ENCODE data around the gene ATP6V1B1. TPM values are rescaled to one million over a fixed set of nuclear protein-coding genes. Genes with fewer than 3 reads are reported as not detected.

The ATP6V1B1 gene
- total RNA-seq, 1 donor from 2014 or later = not detected

DNA sequence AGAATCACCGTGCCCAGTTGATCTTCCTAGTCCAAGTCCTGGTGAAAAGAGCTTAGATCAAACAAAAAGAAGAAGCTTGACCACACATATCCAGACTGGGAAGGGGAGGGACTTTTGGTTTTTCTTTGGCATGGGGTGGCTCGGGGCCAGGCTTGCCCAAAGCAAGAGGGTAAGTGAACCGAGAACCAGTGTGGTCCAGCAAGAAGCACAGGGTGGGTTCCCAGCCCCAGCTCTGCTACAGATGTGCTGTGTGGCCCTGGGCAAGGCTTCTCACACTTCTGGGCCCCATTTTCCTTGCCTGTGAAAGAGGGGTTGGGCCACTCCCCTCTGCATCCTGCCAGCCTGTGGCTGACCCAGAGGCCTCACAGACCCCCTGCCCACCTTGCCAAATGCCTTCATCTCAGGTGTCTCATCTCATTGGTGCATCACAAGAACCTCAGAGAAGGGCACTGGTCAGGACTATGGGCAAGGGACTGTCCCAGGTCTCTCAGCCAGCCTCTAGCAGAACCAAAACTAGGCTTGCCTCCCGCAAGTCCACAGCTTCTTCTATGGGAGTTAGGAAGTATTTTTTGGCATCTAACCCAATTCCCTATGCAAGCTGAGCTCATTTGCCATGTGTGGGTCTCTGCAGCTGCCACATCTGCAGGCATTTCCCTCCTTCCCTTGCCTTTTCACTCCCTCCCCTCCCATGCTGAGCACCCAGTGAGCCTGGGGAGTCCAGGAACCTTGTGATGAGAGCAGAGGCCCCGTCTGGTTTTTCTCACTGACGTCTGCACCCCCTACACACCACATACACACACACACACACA lies 6.9 kb downstream of the ATP6V1B1 start:
- Histone ChIP-seq H3K36me3 (no peaks in the 10 kb centered on the region), H3K27me3 (no peaks in the 10 kb centered on the region), H3K9me3 (no peaks in the 10 kb centered on the region), H3K27ac (no peak overlapping the region), H3K4me1 (peaks cover 2% of the 10 kb centered on the region), H3K4me3 (no peak overlapping the region)
- TF ChIP-seq POLR2AphosphoS5 (IDR thresholded peaks at IDR 0.05; ENCODE audit: insufficient read depth in 1 of 2, low read depth in 1 of 2) (no peak), POLR2A (IDR thresholded peaks at IDR 0.05) (no peak)
- TF ChIP-seq, protein P1, sequence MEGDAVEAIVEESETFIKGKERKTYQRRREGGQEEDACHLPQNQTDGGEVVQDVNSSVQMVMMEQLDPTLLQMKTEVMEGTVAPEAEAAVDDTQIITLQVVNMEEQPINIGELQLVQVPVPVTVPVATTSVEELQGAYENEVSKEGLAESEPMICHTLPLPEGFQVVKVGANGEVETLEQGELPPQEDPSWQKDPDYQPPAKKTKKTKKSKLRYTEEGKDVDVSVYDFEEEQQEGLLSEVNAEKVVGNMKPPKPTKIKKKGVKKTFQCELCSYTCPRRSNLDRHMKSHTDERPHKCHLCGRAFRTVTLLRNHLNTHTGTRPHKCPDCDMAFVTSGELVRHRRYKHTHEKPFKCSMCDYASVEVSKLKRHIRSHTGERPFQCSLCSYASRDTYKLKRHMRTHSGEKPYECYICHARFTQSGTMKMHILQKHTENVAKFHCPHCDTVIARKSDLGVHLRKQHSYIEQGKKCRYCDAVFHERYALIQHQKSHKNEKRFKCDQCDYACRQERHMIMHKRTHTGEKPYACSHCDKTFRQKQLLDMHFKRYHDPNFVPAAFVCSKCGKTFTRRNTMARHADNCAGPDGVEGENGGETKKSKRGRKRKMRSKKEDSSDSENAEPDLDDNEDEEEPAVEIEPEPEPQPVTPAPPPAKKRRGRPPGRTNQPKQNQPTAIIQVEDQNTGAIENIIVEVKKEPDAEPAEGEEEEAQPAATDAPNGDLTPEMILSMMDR (IDR thresholded peaks at IDR 0.05) = no peak
- no peak for DNase-seq (ENCODE audit: extremely low spot score in 2 of 2)
- intact Hi-C loops (cut with DNase I) = loop anchor here (10.0 kb wide), 1 partner anchor 78 kb away; no protein-coding TSS in a partner anchor

DNA sequence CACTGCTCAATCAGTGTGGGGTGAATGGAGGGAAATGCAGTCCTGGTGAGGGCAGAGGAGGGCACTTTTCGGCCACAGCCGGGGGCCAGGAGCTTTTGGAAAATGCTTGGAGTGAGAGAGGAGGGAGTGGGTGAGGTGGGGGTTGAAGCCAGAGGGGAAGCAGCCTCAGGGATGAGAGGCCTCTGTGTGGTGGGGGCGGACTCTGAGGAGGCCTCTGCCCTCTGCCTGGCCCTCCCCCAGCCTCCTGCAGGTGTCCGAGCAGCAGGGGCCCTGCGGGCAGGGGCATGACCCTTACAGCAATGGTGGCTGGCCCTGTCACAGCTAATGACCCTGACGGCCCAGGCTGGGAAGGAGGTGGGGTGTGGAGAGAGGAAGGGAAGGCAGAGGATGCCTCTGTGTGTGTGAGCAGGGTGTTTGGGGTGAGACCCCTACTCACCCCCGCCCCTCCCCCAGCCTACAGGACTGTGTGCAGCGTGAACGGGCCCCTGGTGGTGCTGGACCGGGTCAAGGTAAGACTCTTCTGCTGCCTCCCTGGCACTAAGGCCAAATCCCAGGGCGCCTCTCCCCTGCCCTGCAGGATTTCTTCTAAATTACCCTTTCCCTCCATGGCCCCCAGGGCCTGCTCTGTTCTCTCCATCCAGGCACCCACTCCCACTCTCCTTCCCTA lies 7.6 kb downstream of the ATP6V1B1 start:
- Histone ChIP-seq H3K4me1 (peaks cover 9% of the 10 kb centered on the region), H3K36me3 (no peaks in the 10 kb centered on the region), H3K4me3 (no peak overlapping the region), H3K27ac (no peak overlapping the region), H3K9me3 (no peaks in the 10 kb centered on the region), H3K27me3 (no peaks in the 10 kb centered on the region)
- intact Hi-C loops (cut with DNase I) = loop anchor here (10.0 kb wide), 1 partner anchor 79 kb away; no protein-coding TSS in a partner anchor
- TF ChIP-seq POLR2AphosphoS5 (IDR thresholded peaks at IDR 0.05; ENCODE audit: insufficient read depth in 1 of 2, low read depth in 1 of 2) (no peak), POLR2A (IDR thresholded peaks at IDR 0.05) (no peak)
- TF ChIP-seq, protein P1 (IDR thresholded peaks at IDR 0.05) = no peak
- DNase-seq (ENCODE audit: extremely low spot score in 2 of 2) = peak in 1 of 2 donors; percentile 93

DNA sequence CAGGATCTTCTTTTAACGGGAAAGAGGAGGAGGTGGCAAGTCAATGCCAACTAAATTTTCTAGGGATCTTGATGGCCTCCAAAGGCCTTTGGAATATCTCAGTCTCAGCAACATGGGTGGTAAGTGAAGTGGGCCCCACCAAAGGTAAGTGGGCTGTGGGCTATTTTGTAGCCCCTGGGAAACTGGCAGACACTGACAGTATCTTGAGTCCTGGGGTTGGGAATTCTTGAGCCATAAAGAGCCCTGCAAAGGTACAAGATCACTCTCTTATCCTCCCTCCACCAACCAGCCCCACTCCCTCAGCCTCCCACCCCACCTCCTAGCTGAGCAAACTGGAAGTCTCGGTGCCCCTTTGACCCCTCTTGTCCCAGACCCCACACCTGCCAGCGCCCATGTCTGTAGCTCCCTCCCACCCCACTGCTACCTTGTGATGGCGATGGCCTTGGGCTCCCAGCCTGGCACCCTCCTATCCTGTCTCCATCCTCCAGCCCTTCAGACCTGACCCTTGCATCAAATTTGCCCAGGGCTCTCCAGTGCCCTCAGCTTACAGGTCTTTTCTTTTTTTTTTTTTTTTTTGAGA lies 8.5 kb downstream of the ATP6V1B1 start:
- Histone ChIP-seq H3K4me1 (peaks cover 12% of the 10 kb centered on the region), H3K27ac (no peak overlapping the region), H3K27me3 (no peaks in the 10 kb centered on the region), H3K36me3 (no peaks in the 10 kb centered on the region), H3K9me3 (no peaks in the 10 kb centered on the region), H3K4me3 (no peak overlapping the region)
- DNase-seq (ENCODE audit: extremely low spot score in 2 of 2) = peak; percentile 40
- intact Hi-C loops (cut with DNase I) = loop anchor here (10.0 kb wide), 1 partner anchor 79 kb away; no protein-coding TSS in a partner anchor
- TF ChIP-seq POLR2AphosphoS5 (IDR thresholded peaks at IDR 0.05; ENCODE audit: insufficient read depth in 1 of 2, low read depth in 1 of 2) = no peak
- TF ChIP-seq, protein P1 (IDR thresholded peaks at IDR 0.05) = no peak
- no peak for TF ChIP-seq POLR2A (IDR thresholded peaks at IDR 0.05)

DNA sequence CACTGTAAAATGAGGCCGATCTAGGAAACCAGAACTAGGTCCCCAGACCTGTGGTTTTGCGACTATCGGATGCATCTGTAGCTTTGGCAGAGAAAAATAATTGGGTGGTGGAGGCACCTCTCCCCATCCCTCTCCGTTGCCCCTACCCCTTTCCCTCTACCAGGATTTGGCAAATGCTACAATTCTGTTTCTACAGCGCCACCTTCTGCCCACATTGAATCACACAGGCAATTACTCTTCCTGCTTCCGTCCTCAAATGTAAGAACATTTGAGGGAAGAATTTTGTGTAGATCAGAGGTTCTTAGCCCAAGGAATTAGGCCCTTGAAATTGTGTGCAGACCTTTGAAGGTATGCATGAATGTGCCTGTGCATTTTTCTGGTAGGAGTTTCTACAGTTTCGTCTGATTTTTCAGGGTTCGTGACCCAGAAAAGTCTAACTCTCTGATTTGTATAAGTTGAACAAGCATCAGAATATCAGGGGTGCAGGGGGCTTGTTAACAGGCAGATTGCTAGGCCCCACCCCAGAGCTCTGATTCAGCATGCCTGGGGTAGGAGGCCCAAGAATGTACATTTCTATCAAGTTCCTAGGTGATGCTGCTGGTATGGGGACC lies 11.2 kb downstream of the ATP6V1B1 start:
- H3K4me3 ChIP-seq = no peak overlapping the region
- no peaks in the 10 kb centered on the region for H3K36me3 ChIP-seq
- intact Hi-C loops (cut with DNase I) = loop anchor here (10.0 kb wide), 1 partner anchor 82 kb away; no protein-coding TSS in a partner anchor
- H3K9me3 ChIP-seq = no peaks in the 10 kb centered on the region
- TF ChIP-seq, protein P1 (IDR thresholded peaks at IDR 0.05) = peak; percentile 59 to 69 (median 60)
- TF ChIP-seq POLR2A (IDR thresholded peaks at IDR 0.05) (no peak), POLR2AphosphoS5 (IDR thresholded peaks at IDR 0.05; ENCODE audit: insufficient read depth in 1 of 2, low read depth in 1 of 2) (no peak)
- DNase-seq (ENCODE audit: extremely low spot score in 2 of 2) = peak; percentile 62 to 72
- H3K27me3 ChIP-seq = no peaks in the 10 kb centered on the region
- H3K27ac ChIP-seq = no peak overlapping the region
- H3K4me1 ChIP-seq = peaks cover 12% of the 10 kb centered on the region
